Muscle layer of duodenum (tissue), 2 donors: ENCODE results near the gene PLA2G4F.

Experiments used
- H3K27ac ChIP-seq: one replicate; pipeline ENCODE4 v1.7.0; 2013; ENCODE audit warnings: mild to moderate bottlenecking, low read length
- H3K27me3 ChIP-seq: one replicate; pipeline ENCODE4 v1.7.0; 2013; ENCODE audit warnings: low read depth, mild to moderate bottlenecking, control low read depth, low read length
- H3K36me3 ChIP-seq, 2 donors: one replicate each; pipeline ENCODE4 v1.7.0; 2013; ENCODE audit warnings: low read length in 2 of 2, control low read depth in 1 of 2, mild to moderate bottlenecking in 1 of 2; ENCODE audit not compliant: insufficient read depth in 2 of 2, control insufficient read depth in 1 of 2
- H3K4me1 ChIP-seq, 2 donors: one replicate each; pipeline ENCODE4 v1.7.0; 2013; ENCODE audit warnings: low read length in 2 of 2, mild to moderate bottlenecking in 2 of 2, control low read depth in 1 of 2, moderate library complexity in 1 of 2; ENCODE audit not compliant: insufficient read depth in 2 of 2, control insufficient read depth in 1 of 2
- H3K4me3 ChIP-seq, 2 donors: one replicate each; pipeline ENCODE4 v1.7.0; 2013; ENCODE audit warnings: low read length in 2 of 2, low read depth in 1 of 2, mild to moderate bottlenecking in 1 of 2
- H3K9me3 ChIP-seq, 2 donors: one replicate each; pipeline ENCODE4 v1.7.0; 2013; ENCODE audit warnings: low read length in 2 of 2, control low read depth in 1 of 2, mild to moderate bottlenecking in 1 of 2; ENCODE audit not compliant: control insufficient read depth in 1 of 2
- donor health status: healthy.

Gene PLA2G4F

DNA sequence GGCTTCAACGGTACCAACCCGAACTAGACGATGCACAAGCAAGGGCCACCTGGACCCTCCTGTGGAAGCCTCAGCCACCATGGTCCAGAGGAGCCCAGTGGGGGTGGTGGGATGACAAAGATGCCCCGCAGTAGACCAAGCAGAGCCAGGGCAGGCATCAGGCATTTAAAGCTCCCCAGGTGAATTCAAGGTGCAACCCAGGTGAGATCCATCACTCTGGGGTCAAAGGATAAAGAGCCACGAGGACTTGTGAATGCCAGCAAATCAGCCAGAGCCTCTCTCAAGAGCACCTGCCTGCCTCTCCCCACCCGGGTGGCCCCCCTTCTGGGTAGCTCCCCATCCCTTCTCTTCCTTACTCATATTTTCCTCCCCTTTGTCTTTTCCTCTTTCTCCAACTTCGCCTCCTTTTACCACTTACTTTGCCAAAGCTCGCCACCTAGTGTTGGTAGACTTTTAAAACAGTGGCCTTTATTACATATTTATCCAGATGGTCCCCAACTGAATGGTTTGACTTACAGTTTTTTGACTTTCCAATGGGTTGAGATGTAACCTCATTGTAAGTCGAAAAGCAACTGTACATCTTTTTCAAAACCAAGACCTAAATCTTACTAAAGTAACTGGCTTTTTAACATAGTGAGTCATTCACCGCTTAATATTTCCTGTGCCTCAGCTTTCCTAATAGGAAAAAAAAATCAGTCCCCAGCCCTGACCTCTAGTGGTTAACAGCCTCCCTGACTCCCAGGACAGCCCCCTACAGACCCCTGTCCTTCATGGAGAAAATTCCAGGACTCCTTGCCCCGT lies 18.8 kb downstream of the PLA2G4F start:
- no peak overlapping the region for H3K4me3 ChIP-seq
- no peaks in the 10 kb centered on the region for H3K4me1 ChIP-seq
- no peaks in the 10 kb centered on the region for H3K9me3 ChIP-seq
- no peaks in the 10 kb centered on the region for H3K36me3 ChIP-seq
- H3K27ac ChIP-seq, result no peak overlapping the region
- no peaks in the 10 kb centered on the region for H3K27me3 ChIP-seq

DNA sequence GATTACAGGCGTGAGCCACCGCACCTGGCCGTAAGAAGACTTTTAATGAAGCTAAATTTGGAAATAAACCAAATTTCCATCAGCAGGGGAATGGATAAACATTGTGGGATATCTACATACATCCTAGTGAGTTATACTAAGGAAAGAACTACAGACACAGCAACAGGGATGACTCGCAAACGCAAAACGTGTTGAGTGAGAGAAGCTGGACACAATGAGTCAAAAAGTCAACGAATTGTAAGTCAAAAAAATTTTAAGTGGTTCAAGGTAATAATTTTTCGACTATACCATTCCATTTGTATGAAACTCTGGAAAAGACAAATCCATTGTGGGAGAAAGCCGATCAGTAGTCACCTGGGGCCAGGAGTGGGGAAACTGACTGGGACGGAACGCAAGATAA lies 19.9 kb downstream of the PLA2G4F start:
- Histone ChIP-seq H3K36me3 (no peaks in the 10 kb centered on the region), H3K4me3 (no peak overlapping the region), H3K27me3 (no peaks in the 10 kb centered on the region), H3K9me3 (no peaks in the 10 kb centered on the region), H3K27ac (no peak overlapping the region), H3K4me1 (no peaks in the 10 kb centered on the region)

DNA sequence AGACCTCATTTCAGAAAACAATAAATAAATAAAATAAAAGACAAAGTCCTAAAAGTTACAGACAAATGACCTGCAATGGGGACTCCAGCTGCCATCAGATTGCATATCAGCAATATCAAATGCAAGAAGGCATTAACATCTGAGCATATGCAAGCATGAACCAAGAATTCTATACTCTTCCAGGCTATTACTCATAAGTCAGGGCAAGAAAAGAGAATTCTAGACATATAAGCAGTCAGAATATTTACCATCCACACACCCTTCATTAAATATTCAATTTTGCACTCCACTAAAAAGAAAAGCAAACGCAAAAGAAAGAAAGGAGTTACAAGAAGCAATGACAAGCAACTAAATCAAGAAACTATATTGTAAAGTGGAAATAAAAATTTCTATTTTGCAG lies 21.1 kb downstream of the PLA2G4F start:
- Histone ChIP-seq H3K4me3 (no peak overlapping the region), H3K36me3 (no peaks in the 10 kb centered on the region), H3K4me1 (no peaks in the 10 kb centered on the region)

DNA sequence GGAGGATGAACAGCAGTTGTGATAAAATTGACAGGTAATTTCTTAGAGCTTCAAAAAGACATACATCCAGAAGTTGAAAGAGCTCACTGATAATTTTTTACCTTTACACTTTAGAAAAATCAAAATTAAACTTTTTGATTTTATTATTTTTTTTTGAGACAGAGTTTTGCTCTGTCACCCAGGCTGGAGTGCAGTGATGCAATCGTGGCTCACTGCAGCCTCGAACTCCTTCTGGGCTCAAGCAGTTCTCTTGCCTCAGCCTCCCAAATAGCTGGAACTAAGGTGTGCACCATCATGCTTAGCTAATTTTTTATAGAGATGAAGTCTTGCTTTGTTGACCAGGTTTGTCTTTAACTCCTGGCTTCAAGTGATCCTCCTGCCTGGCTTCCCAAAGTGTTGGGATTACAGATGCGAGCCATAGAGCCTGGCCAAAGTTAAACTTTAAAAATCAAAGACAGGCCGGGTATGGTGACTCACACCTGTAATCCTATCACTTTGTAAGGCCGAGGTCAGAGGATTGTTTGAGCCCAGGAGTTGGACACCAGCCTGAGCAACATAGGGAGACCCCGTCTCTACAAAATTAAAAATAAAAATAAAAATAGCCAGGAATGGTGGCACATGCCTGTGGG lies 21.7 kb downstream of the PLA2G4F start:
- H3K4me3 ChIP-seq, result no peak overlapping the region
- no peak overlapping the region for H3K27ac ChIP-seq
- peaks cover 7% of the 10 kb centered on the region for H3K27me3 ChIP-seq
- H3K9me3 ChIP-seq, result no peaks in the 10 kb centered on the region
- H3K4me1 ChIP-seq, result no peaks in the 10 kb centered on the region
- no peaks in the 10 kb centered on the region for H3K36me3 ChIP-seq

More for the DNA sequence above, 21.1 kb downstream of the PLA2G4F start:
- Histone ChIP-seq H3K27ac (peak overlapping the region; percentile 31), H3K27me3 (peaks cover 7% of the 10 kb centered on the region), H3K9me3 (no peaks in the 10 kb centered on the region)

DNA sequence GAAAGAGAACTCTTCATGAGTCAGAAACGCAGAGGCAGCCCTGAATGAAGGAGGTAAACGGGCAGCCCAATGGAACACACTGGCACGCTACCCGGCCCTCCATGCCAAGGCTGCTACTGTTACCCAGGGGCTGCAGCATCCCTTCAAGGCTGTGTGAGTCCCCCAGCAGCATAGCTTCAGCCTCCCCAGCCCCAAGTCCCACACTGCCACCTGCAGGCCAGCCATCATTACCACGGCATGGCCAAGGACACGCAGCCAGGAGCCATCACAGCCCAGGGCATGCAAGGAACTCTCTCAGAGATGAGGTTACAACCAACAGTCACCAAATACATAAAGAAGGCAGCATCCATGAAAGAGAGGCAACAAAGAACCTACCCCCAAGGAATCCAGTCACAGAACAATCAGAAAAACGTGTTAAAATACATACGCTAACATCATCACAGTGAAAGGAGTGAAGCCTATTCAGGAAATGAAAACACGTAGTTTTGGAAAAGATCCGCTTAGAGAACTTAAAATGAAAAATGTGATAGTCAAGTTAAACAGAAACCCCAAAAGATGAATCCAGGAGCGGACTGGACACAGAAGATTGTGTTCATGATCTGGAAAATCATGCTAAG lies 22.4 kb downstream of the PLA2G4F start:
- H3K9me3 ChIP-seq, result no peaks in the 10 kb centered on the region
- H3K36me3 ChIP-seq, result no peaks in the 10 kb centered on the region
- no peaks in the 10 kb centered on the region for H3K4me1 ChIP-seq
- H3K27me3 ChIP-seq, result peaks cover 7% of the 10 kb centered on the region
- H3K27ac ChIP-seq, result no peak overlapping the region
- no peak overlapping the region for H3K4me3 ChIP-seq

DNA sequence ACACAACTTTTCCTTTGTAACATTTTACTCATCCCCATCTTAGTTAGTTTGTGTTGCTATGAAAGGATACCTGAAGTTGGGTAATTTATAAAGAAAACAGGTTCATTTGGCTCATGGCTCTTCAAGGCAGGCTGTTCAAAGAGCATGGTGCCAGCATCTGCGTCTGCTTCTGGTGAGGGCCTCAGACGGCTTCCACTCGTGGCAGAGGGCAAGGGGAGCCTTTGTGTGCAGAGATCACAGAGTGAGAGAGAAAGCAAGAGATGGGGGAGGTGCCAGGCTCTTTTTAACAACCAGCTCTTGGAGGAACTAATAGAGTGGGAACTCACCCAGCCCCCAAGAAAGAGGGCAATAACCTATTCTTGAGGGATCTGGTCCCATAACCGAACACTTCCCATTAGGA lies 23.1 kb downstream of the PLA2G4F start:
- no peaks in the 10 kb centered on the region for H3K9me3 ChIP-seq
- no peak overlapping the region for H3K27ac ChIP-seq
- no peaks in the 10 kb centered on the region for H3K36me3 ChIP-seq
- H3K4me1 ChIP-seq, result no peaks in the 10 kb centered on the region
- peaks cover 7% of the 10 kb centered on the region for H3K27me3 ChIP-seq
- no peak overlapping the region for H3K4me3 ChIP-seq

DNA sequence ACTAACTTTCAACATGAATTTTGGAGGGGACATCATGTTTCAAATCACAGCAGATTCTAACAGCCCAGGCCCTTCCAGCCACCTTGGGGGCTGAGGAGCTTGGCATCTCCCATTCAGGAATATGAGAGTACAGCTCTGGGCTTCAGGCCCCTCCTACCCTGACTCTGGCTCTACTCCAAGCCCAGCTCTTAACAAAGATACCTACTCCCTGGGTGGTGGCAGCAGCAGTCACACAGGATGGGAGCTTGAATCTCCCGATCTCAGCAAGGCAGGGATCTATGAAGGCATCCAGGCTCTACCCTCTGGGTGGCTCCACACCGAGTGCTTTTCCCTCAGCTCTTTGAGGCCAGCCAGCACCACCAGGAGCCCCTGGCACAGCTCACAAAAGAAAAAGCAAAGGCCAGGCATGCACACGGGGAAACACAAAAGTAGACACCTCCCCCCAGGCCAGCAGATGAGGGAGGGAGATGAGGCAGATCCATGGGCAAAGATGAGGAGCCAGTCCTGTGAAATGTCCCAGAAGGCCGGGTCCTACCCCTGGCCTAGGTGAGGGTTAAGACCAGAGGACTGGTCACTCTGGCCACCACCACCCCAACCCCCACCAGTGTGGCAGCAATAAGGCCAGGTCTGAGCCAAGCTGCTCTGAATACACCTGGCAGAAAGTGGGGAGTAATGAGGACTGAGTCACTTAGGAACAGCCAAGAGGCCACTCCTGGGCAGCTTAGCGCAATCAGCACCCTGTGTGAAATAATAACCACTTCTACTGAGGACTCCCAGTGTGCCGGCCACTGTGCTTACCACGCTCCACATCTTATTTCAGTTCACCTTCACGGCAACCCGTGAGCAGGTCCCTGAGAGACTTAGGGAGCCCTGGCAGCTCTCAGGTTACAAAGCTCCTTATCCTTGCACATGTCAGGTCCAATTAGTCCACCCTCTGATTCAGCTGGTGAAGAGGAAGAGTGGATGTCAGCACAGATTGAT lies 24.3 kb downstream of the PLA2G4F start:
- no peaks in the 10 kb centered on the region for H3K9me3 ChIP-seq
- no peak overlapping the region for H3K27ac ChIP-seq
- no peak overlapping the region for H3K4me3 ChIP-seq
- no peaks in the 10 kb centered on the region for H3K4me1 ChIP-seq
- H3K27me3 ChIP-seq, result peaks cover 7% of the 10 kb centered on the region
- H3K36me3 ChIP-seq, result no peaks in the 10 kb centered on the region

DNA sequence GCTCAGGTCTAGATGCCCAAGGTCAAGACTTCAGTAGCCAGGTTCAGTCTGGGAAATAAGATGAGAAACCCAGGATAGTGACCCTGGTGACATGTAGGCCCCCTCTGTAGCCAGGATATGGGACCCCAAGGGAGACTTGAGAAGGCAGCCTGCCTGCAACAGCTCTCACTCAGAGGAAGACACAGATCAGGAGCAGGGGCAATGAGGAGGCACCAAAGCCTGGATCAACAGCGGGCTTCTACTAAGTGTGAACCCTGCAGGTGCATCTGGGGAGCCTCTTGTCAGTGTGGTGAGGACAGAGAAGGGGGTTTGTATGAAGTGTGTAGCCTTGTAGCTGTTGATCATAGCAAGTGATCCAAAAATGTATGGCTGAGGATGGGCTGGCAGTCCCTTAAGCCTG lies 25.4 kb downstream of the PLA2G4F start:
- no peak overlapping the region for H3K4me3 ChIP-seq
- H3K27ac ChIP-seq, result no peak overlapping the region
- H3K36me3 ChIP-seq, result no peaks in the 10 kb centered on the region
- H3K9me3 ChIP-seq, result no peaks in the 10 kb centered on the region
- H3K4me1 ChIP-seq, result no peaks in the 10 kb centered on the region
- peaks cover 7% of the 10 kb centered on the region for H3K27me3 ChIP-seq

DNA sequence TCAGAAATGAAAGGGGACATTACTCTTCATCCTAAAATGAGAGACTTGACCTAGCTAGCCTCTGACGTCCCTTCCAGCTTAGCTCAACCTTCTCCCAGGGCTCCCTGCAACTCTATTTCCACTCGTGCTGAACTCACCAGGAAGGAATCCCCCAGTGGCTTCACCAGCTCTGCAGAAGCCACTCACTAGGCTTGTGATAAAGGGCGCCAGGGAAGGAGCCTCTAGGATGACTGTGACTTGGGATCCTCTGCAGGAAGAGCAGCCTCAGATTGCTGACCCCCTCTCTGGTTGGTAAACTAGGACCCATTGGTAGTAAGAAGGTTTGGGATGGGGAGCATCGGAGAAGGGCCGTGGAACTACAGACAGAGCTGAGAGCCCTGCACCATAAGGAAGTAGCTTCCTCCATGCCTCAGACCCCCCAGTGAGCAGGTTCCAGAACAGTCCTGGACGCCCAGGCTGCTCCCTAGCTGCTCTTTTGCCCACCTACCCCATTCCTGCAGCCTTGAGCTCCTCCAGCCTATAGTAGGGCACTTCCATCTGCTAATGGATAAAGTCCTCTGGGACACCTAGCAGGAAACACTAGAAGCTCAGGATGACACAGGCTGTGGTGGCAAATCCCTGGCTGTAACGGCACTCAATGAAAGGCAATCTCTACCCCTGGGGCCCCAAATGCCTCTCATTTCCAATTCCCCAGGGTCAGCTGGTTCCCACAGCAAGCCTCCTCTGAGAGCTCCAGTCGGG lies 26.0 kb downstream of the PLA2G4F start:
- Histone ChIP-seq H3K4me1 (no peaks in the 10 kb centered on the region), H3K27me3 (peaks cover 7% of the 10 kb centered on the region), H3K4me3 (no peak overlapping the region), H3K27ac (no peak overlapping the region), H3K36me3 (no peaks in the 10 kb centered on the region), H3K9me3 (no peaks in the 10 kb centered on the region)

DNA sequence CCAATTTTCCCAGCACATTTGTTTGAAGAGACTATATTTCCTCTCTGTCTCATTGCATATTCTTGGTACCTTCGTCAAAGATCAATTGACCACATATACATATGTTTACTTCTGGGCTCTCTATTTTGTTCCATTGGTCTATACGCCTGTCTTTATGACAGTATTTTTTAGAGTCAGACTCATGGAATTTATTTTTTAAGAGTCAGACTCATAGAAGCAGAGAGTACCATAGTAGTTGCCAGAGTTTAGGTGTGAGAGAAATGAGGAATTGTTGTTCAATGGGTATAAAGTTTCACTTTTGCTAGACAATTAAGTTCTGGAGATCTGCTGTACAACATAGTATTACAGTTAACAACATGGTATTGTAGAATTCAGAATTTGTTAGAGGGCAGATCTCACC lies 27.1 kb downstream of the PLA2G4F start:
- Histone ChIP-seq H3K4me1 (no peaks in the 10 kb centered on the region), H3K27ac (no peak overlapping the region), H3K36me3 (no peaks in the 10 kb centered on the region), H3K27me3 (peaks cover 7% of the 10 kb centered on the region), H3K9me3 (no peaks in the 10 kb centered on the region), H3K4me3 (no peak overlapping the region)
